ENCODE measurements around the gene HNRNPF.

The HNRNPF gene

DNA sequence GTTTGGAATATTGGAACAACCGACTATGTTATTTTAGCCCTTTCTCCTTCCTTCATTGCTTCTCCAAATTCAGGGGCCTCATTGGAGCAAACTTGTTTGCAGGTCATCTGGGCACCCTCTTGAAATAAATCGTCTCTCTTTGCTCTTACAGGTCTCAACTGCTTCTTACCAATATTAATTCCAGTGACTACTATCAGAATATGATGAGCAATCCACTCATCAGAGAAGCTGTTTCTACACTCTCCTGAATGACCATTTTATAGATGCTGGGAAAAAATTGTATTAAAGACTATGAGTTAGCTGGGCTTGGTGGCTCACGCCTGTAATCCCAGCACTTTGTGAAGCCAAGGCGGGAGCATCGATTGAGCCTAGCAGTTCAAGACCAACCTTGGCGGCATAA, 12.5 kb upstream of the HNRNPF start:
- DNase-seq (ENCODE audit: low read depth in 2 of 2) = no peak

- no peak for DNase-seq (ENCODE audit: low read depth in 2 of 2)
Observed at GRCh38 chr10:43421201-43421507, 12.2 kb upstream of the HNRNPF start.

- peak; percentile 85 to 87 for DNase-seq (ENCODE audit: low read depth in 2 of 2)
Observed at GRCh38 chr10:43420369-43421200, 11.6 kb upstream of the HNRNPF start.

GRCh38 chr10:43419997-43420368, 11.0 kb upstream of the HNRNPF start:
- DNase-seq (ENCODE audit: low read depth in 2 of 2) = no peak

GRCh38 chr10:43417950-43418768, 9.2 kb upstream of the HNRNPF start:
- peak in 1 of 2 donors; percentile 43 for DNase-seq (ENCODE audit: low read depth in 2 of 2)

- no peak for DNase-seq (ENCODE audit: low read depth in 2 of 2)
Observed at GRCh38 chr10:43415544-43415943, 6.6 kb upstream of the HNRNPF start.

GRCh38 chr10:43411536-43411935, 2.5 kb upstream of the HNRNPF start:
- no peak for DNase-seq (ENCODE audit: low read depth in 2 of 2)

DNA sequence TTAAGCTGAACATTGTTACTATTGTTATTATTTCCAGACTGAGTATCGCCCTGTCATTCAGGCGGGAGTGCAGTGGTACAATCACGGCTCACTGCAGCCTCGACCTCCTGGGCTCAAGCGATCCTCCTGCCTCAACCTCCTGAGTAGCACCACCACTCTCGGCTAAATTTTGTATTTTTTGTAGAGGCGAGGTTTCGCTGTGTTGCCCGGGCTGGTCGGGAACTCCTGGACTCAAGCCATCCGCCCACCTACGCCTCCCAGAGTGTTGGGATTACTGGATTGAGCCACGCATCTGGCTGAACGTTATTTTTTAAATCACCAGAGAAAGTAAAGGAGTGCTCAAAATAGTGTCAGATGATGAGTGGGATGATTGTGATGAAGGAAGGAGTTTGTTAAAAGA, 1.4 kb upstream of the HNRNPF start:
- no peak for DNase-seq (ENCODE audit: low read depth in 2 of 2)

- peak in 1 of 2 donors; percentile 65 for DNase-seq (ENCODE audit: low read depth in 2 of 2)
Observed at GRCh38 chr10:43409385-43410109, 561 bp upstream of the HNRNPF start.

DNA sequence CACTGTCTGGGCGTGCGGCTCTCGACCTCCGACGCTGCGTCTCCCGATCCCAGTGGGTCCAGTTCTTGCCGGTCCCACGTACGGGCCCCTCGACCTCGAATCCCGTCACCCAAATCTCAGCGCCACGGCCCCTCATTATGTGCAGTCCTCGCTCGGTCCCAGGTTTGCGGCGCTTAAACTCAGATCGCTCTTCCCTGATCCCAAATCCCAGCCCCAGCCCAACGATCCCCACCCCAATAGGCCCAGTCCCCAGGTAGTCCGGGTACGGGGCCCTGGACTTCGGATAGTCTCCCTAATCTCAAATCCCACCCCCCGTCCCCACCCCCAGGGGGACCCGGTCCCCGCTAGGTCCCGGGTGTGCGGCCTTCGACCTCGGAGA, 666 bp downstream of the HNRNPF start:
- no peak for DNase-seq (ENCODE audit: low read depth in 2 of 2)

- peak; percentile 83 to 89 for DNase-seq (ENCODE audit: low read depth in 2 of 2)
Observed at GRCh38 chr10:43407576-43408330, 1.2 kb downstream of the HNRNPF start.

GRCh38 chr10:43407148-43407575, 1.8 kb downstream of the HNRNPF start:
- peak; percentile 45 to 51 for DNase-seq (ENCODE audit: low read depth in 2 of 2)

DNA sequence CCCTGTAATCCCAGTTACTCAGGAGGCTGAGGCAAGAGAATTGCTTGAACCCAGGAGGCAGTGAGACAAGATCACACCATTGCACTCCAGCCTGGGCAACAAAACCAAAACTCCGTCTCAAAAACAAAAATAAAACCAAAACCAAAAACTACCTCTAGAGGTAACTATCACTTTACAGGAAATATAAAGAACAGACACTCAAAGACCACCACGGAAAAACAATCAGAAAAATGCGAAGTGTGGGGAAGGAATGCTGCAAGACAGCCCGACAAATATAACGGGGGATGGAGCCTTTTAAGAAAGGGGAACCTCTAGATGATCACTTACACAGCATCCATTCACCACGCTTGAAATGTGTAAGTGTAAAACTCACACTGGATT, 4.3 kb downstream of the HNRNPF start:
- no peak for DNase-seq (ENCODE audit: low read depth in 2 of 2)

DNA sequence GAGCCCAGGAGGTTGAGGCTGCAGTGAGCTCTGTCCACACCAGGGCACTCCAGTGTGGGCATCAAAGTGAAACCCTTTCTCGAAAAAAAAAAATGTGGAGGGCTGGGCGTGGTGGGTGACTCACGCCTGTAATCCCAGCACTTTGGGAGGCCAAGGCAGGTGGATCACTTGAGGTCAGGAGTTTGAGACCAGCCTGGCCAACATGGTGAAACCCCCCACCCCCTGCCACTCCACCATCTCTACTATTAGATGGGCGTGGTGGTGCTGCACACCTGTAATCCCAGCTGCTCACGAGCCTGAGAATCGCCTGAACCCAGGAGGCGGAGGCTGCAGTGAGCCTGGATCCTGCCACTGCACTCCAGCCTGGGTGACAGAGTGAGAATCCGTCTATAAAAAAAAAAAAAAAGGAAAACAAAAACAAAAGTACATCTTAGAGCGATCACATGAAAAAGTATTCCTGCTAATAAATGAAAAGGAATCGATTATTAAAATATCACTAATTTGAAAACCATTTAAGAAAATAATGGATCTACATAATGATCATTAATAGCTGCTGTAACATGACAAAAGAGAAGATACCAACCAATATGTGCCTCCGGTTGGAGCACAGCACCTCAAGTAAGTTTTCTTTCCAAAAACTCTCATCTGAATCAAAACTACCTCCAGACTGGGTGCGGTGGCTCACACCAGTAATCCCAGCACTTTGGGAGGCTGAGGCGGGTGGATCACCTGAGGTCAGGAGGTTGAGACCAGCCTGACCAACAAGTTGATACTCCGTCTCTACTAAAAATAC, 4.9 kb downstream of the HNRNPF start:
- no peak for DNase-seq (ENCODE audit: low read depth in 2 of 2)

- DNase-seq (ENCODE audit: low read depth in 2 of 2) = no peak
Observed at GRCh38 chr10:43402880-43403452, 6.0 kb downstream of the HNRNPF start.

- no peak for DNase-seq (ENCODE audit: low read depth in 2 of 2)
Observed at GRCh38 chr10:43402176-43402575, 6.8 kb downstream of the HNRNPF start.

DNA sequence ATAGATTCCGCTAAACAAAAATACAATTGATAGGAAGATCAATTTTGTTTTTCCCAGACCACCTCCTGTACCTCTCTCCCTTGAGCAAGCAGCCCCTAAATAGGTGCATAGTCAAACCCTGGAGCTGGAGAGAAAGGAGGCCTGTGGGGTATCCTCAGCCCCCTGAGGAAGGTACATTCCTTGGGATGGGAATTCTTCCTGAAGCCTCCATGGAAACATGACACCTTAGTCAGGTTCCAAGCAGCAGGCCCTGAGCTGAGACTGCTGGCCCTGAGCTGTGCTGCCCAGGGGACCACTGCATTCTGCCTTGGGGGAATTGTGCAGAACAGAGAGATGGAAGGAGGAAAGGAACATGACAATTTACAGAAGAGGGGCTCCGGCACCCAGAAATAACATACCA, 7.4 kb downstream of the HNRNPF start:
- DNase-seq (ENCODE audit: low read depth in 2 of 2) = no peak

DNA sequence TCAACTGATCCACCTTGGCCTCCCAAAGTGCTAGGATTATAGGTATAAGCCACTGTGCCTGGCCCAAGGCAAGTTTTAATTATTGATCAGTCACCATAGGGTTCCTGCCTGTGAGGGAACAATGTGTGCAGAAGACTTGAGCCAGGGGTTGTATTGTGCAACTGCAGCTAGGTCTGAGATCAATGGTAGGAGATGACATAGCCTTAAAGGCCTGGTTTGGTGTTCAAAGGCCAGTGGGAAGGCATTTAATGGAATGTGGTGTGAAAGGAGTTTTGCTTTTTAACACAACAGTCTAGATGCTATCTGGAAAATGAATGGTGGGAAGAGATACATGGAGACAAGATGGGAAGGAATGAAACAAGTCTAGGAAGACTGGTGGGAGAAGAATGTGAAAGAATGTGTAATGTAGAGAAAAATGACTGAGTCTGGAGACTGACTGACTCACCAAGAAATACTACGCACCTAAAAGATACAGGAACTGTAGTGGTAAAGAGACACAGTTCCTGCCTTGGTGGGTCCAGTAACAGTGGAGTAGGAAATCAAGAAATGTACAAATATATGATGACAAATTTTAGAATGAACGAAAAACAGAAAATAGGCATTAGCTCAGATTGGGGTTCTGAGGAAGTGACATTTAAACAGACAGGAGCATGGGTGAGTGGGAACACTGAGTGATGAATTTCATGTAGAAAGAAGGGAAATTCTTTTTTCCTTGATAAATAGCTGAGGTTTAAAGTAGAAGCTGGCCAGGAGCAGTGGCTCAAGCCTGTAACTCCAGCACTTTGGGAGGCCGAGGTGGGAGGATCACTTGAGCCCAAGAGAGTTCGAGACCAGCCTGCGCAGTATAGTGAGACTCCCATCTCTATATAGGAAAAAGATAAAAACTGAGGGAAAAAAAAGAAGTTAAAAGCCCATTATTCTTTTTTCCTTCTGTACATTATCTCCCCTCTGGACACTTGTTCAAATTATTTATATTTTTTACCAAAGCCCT, 9.4 kb downstream of the HNRNPF start:
- DNase-seq (ENCODE audit: low read depth in 2 of 2) = no peak

DNA sequence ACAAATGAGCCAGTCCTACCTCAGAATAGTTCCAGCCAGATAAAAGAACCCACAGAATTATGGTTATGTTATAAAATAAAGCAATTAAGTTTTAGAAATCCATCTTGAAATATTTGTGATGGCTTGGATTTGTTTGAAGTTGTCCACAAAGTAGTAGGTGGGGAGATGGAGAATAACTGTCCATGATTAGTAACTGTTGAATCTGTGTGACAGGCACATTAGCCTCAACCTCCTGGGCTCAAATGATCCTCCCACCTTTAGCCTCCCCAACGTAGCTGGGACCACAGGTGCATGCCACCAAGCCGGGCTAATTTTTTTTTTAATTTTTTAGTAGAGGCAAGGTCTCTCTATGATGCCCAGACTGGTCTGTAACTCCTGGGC, 10.1 kb downstream of the HNRNPF start:
- DNase-seq (ENCODE audit: low read depth in 2 of 2) = no peak
